Endothelial cell of umbilical vein (primary cell): ENCODE results near the gene RAPGEF6.

Source experiments
- EZH2 ChIP-seq: IDR thresholded peaks from 2 replicates; pipeline ENCODE4 v1.6.1; 2012; ENCODE audit warnings: borderline replicate concordance, low read depth, mild to moderate bottlenecking, moderate library complexity, low read length, inconsistent platforms; ENCODE audit not compliant: severe bottlenecking
- GATA2 ChIP-seq: IDR thresholded peaks from 2 replicates; pipeline ENCODE4 v1.7.0; 2011; ENCODE audit warnings: low read depth, mild to moderate bottlenecking, moderate library complexity, mixed read lengths, low read length; ENCODE audit not compliant: insufficient read length, insufficient read depth
- JUN ChIP-seq: IDR thresholded peaks from 2 replicates; pipeline ENCODE4 v1.6.1; 2011; ENCODE audit warnings: borderline replicate concordance, low read depth; ENCODE audit not compliant: insufficient read length, insufficient read depth
- MAX ChIP-seq: IDR thresholded peaks from 2 replicates; pipeline ENCODE4 v1.6.1; 2011; ENCODE audit not compliant: insufficient read depth, insufficient read length
- MYC ChIP-seq: IDR thresholded peaks from one replicate; pipeline ENCODE4 v1.6.1; 2011; ENCODE audit warnings: mild to moderate bottlenecking, low read depth, low read length
- POLR2A ChIP-seq: IDR thresholded peaks from 2 replicates; pipeline ENCODE4 v1.6.1; 2012; ENCODE audit warnings: low read depth, mild to moderate bottlenecking, control low read depth, low read length
- POLR2AphosphoS5 ChIP-seq: IDR thresholded peaks from 2 replicates; pipeline ENCODE4 v1.6.1; 2012; ENCODE audit warnings: low read depth, mild to moderate bottlenecking, control low read depth, low read length, moderate library complexity; ENCODE audit not compliant: insufficient read depth
- TF ChIP-seq, protein P1 (sequence below), 2 donors: IDR thresholded peaks; 1 replicate in 1 of 2; 2 replicates in 1 of 2; pipeline ENCODE4 v1.5.1; 2011; ENCODE audit warnings: low read length in 2 of 2, mild to moderate bottlenecking in 2 of 2, moderate library complexity in 2 of 2, control low read depth in 1 of 2, inconsistent platforms in 1 of 2, low read depth in 1 of 2; ENCODE audit not compliant: insufficient read depth in 1 of 2; ENCODE audit errors: extremely low read depth in 1 of 2

GRCh38 chr5:131377346-131377745 lies 257.7 kb downstream of the RAPGEF6 start:
- TF ChIP-seq, protein P1, sequence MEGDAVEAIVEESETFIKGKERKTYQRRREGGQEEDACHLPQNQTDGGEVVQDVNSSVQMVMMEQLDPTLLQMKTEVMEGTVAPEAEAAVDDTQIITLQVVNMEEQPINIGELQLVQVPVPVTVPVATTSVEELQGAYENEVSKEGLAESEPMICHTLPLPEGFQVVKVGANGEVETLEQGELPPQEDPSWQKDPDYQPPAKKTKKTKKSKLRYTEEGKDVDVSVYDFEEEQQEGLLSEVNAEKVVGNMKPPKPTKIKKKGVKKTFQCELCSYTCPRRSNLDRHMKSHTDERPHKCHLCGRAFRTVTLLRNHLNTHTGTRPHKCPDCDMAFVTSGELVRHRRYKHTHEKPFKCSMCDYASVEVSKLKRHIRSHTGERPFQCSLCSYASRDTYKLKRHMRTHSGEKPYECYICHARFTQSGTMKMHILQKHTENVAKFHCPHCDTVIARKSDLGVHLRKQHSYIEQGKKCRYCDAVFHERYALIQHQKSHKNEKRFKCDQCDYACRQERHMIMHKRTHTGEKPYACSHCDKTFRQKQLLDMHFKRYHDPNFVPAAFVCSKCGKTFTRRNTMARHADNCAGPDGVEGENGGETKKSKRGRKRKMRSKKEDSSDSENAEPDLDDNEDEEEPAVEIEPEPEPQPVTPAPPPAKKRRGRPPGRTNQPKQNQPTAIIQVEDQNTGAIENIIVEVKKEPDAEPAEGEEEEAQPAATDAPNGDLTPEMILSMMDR (IDR thresholded peaks at IDR 0.05; ENCODE audit: extremely low read depth in 1 of 2, insufficient read depth in 1 of 2, low read depth in 1 of 2, low read length in 2 of 2) = no peak
- TF ChIP-seq POLR2AphosphoS5 (no peak), POLR2A (no peak), EZH2 (no peak), MAX (no peak), JUN (no peak), GATA2 (no peak), MYC (no peak)
